GM23338 (cell line): ENCODE measurements around the gene NRF1.

Experiments
- TF ChIP-seq, protein P1 (sequence below): IDR thresholded peaks from 2 replicates; pipeline ENCODE4 v1.6.1; 2016; ENCODE audit warnings: antibody characterized with exemption
- TF ChIP-seq, protein P2 (sequence below), 2 experiments: fragments of 200-600 bp in 1 of 2; sonication (generic) in 1 of 2; conservative IDR thresholded peaks; 2 replicates each; pipeline versions ENCODE4 v1.5.1 to v1.6.1; 2016 to 2017; ENCODE audit warnings: antibody characterized with exemption in 2 of 2, low read depth in 2 of 2, mild to moderate bottlenecking in 2 of 2, moderate library complexity in 1 of 2

DNA sequence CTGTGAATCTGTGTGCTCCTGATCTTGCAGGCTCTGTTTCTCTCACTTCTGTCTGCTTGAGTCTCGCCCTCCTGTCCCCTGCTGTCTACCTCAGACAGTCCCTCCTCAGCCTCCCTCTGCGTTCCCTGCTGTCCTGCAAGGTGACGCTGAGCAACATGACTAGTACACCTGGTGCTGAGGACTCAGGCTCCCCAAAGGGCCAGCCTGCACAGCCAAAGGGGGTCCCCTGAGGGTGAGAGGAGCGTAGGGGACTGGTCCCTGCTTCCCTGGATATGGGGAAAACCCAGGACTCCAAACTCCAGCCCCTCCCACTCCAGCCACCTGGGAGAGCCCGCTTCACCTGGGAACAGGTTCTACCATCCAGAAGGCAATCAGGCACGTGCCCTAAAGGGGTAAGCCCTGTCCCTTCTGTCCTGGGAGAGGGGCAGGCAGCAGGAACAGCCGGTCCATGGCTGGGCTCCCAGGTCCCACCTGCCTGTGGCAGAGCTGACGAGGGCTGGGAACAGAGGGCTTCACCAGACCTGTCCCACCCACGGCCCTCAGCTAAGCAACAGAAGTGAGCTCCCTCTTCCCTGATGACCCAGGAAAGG, 184.8 kb downstream of the NRF1 start:
- TF ChIP-seq, protein P1, sequence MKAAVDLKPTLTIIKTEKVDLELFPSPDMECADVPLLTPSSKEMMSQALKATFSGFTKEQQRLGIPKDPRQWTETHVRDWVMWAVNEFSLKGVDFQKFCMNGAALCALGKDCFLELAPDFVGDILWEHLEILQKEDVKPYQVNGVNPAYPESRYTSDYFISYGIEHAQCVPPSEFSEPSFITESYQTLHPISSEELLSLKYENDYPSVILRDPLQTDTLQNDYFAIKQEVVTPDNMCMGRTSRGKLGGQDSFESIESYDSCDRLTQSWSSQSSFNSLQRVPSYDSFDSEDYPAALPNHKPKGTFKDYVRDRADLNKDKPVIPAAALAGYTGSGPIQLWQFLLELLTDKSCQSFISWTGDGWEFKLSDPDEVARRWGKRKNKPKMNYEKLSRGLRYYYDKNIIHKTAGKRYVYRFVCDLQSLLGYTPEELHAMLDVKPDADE, result no peak
- TF ChIP-seq, protein P2, sequence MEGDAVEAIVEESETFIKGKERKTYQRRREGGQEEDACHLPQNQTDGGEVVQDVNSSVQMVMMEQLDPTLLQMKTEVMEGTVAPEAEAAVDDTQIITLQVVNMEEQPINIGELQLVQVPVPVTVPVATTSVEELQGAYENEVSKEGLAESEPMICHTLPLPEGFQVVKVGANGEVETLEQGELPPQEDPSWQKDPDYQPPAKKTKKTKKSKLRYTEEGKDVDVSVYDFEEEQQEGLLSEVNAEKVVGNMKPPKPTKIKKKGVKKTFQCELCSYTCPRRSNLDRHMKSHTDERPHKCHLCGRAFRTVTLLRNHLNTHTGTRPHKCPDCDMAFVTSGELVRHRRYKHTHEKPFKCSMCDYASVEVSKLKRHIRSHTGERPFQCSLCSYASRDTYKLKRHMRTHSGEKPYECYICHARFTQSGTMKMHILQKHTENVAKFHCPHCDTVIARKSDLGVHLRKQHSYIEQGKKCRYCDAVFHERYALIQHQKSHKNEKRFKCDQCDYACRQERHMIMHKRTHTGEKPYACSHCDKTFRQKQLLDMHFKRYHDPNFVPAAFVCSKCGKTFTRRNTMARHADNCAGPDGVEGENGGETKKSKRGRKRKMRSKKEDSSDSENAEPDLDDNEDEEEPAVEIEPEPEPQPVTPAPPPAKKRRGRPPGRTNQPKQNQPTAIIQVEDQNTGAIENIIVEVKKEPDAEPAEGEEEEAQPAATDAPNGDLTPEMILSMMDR (conservative IDR thresholded peaks at IDR 0.05; ENCODE audit: low read depth in 2 of 2), result no peak
